Measurements from ENCODE around the gene KCNC2.

- TF ChIP-seq CTCF (IDR thresholded peaks at IDR 0.05) (no peak), POLR2AphosphoS5 (IDR thresholded peaks at IDR 0.05) (no peak), POLR2A (IDR thresholded peaks at IDR 0.05) (no peak)
These were observed 105.8 kb downstream of the KCNC2 start for GRCh38 chr12:75103822-75104221.

Data from prostate gland (tissue), 2 donors.